Esophagus squamous epithelium (tissue), 5 donors: Measurements from ENCODE around the gene PRKCA. TPM values are rescaled to one million over a fixed set of nuclear protein-coding genes. Genes with fewer than 3 reads are reported as not detected.
"Not testable (repeated sequence)": the region's sequence is repeated elsewhere in the genome, so short reads cannot be mapped to it uniquely, and the experiment has no call there.

Experiments used
- DNase-seq: peaks from one replicate; lab custom pipeline; 2025; lab: John Stamatoyannopoulos, UW
- H3K27ac ChIP-seq, 4 donors: fragments of 200-600 bp; sonication (generic); one replicate each; pipeline ENCODE4 v1.5.1; 2016 to 2019; ENCODE audit warnings: mild to moderate bottlenecking in 1 of 4
- H3K27me3 ChIP-seq, 4 donors: fragments of 200-600 bp; sonication (generic); 1 replicate in 3 of 4; 2 replicates in 1 of 4; pipeline versions ENCODE4 v1.5.1 to v1.6.0; 2017 to 2021; ENCODE audit warnings: antibody characterized with exemption in 1 of 4
- H3K36me3 ChIP-seq, 3 donors: fragments of 200-600 bp; sonication (generic); one replicate each; pipeline ENCODE4 v1.5.1; 2016 to 2019
- H3K4me1 ChIP-seq, 3 donors: fragments of 200-600 bp; sonication (generic); one replicate each; pipeline ENCODE4 v1.5.1; 2017 to 2019
- H3K4me3 ChIP-seq, 4 donors: fragments of 200-600 bp; sonication (generic); 1 replicate in 3 of 4; 2 replicates in 1 of 4; pipeline ENCODE4 v1.5.1; 2016 to 2019; ENCODE audit warnings: mild to moderate bottlenecking in 2 of 4, moderate library complexity in 1 of 4
- H3K9me3 ChIP-seq, 3 donors: fragments of 200-600 bp; sonication (generic); one replicate each; pipeline ENCODE4 v1.5.1; 2016 to 2019
- POLR2A ChIP-seq, 4 donors: fragments of 450-650 bp; IDR thresholded peaks; one replicate each; pipeline ENCODE4 v1.6.1; 2017; ENCODE audit warnings: antibody characterized with exemption in 4 of 4, mild to moderate bottlenecking in 4 of 4, moderate library complexity in 3 of 4
- WGBS, 2 donors: methylation state at CpG; one replicate each; pipeline ENCODE4 v1.1.5; 2018; 5-methylcytosine and 5-hydroxymethylcytosine counted together
- intact Hi-C: fragments of 100-400 bp; cut with DNase I; formaldehyde crosslinking; loops from one replicate; pipeline ENCODE4 v1.15.0; 2022
- total RNA-seq, 4 donors: library from RNA; depleted of rRNA; stranded (reverse); fragments of >200 nt; gene quantifications; one replicate each; pipeline ENCODE4 v1.1.0, GENCODE V29; 2016
- TF ChIP-seq, protein P1 (sequence below), 6 experiments: fragments of 450-650 bp in 4 of 6; fragments of 200-600 bp in 2 of 6; sonication (generic) in 2 of 6; IDR thresholded peaks; one replicate each; pipeline ENCODE4 v1.5.1; 2016 to 2019; ENCODE audit warnings: antibody characterized with exemption in 6 of 6, mild to moderate bottlenecking in 4 of 6, moderate library complexity in 4 of 6
- donor health status: DM: yes; HTN: yes; CAD: no.

PRKCA gene
- total RNA-seq, 4 donors from 2014 or later = 2.4 to 9.2 (median 4.2) TPM

DNA sequence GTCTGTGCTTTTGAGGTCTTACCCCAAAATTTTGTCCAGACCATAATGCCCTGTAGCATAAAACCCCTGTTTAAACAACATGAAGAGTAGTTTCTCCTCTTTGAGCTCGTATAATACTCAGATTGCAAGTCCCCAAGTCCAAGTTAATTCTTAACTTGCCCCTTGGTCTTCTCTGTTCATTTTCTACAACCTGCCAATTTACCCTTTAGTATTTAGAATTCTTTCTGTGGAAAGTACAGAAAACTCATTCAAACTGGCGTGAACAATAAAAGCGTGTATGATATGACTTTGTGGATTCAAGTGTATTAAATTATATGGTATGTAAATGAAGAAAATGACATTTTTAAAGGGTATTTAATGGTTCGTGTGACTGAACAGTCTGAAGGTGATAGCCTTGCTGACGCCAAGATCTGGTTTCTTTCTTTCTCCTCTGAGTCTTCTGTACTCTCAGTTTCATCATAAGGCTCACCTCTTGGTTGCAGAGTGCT, 185.6 kb downstream of the PRKCA start:
- H3K27ac ChIP-seq = no peak overlapping the region
- no peak for TF ChIP-seq POLR2A (IDR thresholded peaks at IDR 0.05)
- TF ChIP-seq, protein P1, sequence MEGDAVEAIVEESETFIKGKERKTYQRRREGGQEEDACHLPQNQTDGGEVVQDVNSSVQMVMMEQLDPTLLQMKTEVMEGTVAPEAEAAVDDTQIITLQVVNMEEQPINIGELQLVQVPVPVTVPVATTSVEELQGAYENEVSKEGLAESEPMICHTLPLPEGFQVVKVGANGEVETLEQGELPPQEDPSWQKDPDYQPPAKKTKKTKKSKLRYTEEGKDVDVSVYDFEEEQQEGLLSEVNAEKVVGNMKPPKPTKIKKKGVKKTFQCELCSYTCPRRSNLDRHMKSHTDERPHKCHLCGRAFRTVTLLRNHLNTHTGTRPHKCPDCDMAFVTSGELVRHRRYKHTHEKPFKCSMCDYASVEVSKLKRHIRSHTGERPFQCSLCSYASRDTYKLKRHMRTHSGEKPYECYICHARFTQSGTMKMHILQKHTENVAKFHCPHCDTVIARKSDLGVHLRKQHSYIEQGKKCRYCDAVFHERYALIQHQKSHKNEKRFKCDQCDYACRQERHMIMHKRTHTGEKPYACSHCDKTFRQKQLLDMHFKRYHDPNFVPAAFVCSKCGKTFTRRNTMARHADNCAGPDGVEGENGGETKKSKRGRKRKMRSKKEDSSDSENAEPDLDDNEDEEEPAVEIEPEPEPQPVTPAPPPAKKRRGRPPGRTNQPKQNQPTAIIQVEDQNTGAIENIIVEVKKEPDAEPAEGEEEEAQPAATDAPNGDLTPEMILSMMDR (IDR thresholded peaks at IDR 0.05) = no peak
- DNase-seq = no peak
- WGBS, 2 donors = 84 to 86% methylated on average over 5 of the region's 5 CpGs
- no peaks in the 10 kb centered on the region for H3K36me3 ChIP-seq
- no peaks in the 10 kb centered on the region for H3K9me3 ChIP-seq
- intact Hi-C loops = no loop called here
- H3K27me3 ChIP-seq = no peaks in the 10 kb centered on the region
- H3K4me3 ChIP-seq = no peak overlapping the region
- no peaks in the 10 kb centered on the region for H3K4me1 ChIP-seq

DNA sequence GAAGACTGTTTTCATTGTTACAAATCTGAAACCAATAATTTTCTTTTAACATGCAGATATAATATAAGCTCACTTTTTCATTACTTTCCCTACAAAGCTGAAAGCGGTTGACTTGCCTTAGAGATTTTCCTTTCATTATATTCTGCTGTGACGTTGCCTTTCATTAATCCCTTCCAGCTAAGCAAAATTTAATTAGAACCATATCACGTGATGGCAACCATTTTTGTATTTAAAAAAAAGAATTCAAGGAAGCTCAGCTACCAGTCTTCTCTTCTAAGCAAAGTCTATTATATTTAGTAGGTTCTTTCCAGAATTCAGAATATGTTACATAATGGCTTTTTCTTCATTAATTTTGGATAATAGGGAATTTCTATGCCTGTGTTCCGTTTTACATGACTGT, 186.5 kb downstream of the PRKCA start:
- intact Hi-C loops = no loop called here
- no peak for DNase-seq
- 85 to 88% methylated on average over 4 of the region's 4 CpGs for WGBS, 2 donors
- no peaks in the 10 kb centered on the region for H3K27me3 ChIP-seq
- H3K4me3 ChIP-seq = no peak overlapping the region
- no peak overlapping the region for H3K27ac ChIP-seq
- no peaks in the 10 kb centered on the region for H3K36me3 ChIP-seq
- no peaks in the 10 kb centered on the region for H3K4me1 ChIP-seq
- no peak for TF ChIP-seq POLR2A (IDR thresholded peaks at IDR 0.05)
- TF ChIP-seq, protein P1 (IDR thresholded peaks at IDR 0.05) = no peak
- H3K9me3 ChIP-seq = no peaks in the 10 kb centered on the region

DNA sequence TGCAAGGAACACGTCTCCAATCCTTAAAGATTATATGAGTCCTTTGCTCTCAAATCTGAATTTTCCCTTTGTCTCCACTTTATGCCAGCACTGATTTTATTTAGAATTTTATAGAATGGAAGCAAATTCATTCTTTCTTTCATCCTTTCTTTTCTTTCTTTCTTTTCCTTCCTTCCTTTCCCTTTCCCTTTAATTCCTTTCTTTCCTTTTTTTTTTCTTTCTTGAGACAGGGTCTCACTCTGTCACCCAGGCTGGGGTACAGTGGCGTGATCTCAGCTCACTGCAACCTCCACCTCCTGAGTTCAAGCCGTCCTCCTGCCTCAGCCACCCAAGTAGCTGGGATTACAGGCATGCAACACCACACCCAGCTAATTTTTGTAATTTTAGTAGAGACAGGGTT, 187.2 kb downstream of the PRKCA start:
- intact Hi-C loops, H3K4me3 ChIP-seq, H3K9me3 ChIP-seq, H3K27me3 ChIP-seq, H3K27ac ChIP-seq, H3K4me1 ChIP-seq, H3K36me3 ChIP-seq, DNase-seq: not testable (repeated sequence)
- WGBS, 2 donors = 89 to 95% methylated on average over 3 of the region's 3 CpGs

DNA sequence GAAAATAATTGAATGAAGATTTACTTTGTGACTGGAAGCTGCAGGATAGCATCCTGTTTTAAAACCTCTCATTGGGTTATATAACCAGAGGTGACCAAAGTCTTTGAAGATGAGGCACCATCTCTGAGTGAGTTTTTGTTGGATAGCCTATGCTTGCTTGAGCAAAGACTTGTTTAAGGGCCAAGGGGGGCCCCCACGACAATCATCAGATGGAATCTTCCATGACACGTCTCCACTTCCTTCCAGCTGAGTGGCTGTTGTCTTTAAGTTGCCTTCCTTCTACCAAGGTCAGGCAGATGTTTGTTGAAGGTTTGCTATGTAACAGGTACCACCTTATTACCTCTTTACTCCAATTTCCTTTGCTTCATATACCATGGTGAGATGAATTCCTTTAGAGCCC, 188.8 kb downstream of the PRKCA start:
- Histone ChIP-seq H3K27me3 (no peaks in the 10 kb centered on the region), H3K9me3 (no peaks in the 10 kb centered on the region), H3K36me3 (no peaks in the 10 kb centered on the region), H3K4me1 (no peaks in the 10 kb centered on the region), H3K27ac (no peak overlapping the region), H3K4me3 (no peak overlapping the region)
- TF ChIP-seq POLR2A (IDR thresholded peaks at IDR 0.05) = no peak
- intact Hi-C loops = no loop called here
- no peak for DNase-seq
- WGBS, 2 donors = 63 to 81% methylated on average over 2 of the region's 2 CpGs

DNA sequence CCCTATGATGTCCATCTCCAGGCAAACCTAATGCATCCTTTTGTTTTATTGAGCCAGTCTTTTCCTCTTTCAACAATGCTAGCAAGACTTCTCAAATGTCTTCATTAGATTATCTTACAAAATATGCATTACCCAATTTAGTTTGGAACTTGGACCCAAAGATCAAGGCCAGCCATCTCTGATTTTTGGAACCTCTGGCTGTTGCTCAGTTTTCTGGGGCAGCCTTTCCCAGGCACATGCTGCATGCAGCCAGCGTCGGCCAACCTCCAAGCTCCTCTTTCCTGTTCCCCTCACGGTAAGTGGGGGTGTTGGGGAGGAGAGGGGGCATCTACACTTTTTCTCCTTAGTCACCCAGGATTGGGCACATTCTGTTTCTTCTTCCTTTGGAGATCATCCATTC, 189.3 kb downstream of the PRKCA start:
- Histone ChIP-seq H3K9me3 (no peaks in the 10 kb centered on the region), H3K36me3 (no peaks in the 10 kb centered on the region), H3K27me3 (no peaks in the 10 kb centered on the region), H3K4me3 (no peak overlapping the region), H3K27ac (no peak overlapping the region), H3K4me1 (no peaks in the 10 kb centered on the region)
- intact Hi-C loops = no loop called here
- DNase-seq = no peak
- no peak for TF ChIP-seq POLR2A (IDR thresholded peaks at IDR 0.05)
- TF ChIP-seq, protein P1 (IDR thresholded peaks at IDR 0.05) = no peak
- WGBS, 2 donors = 86 to 100% methylated on average over 2 to 3 of the region's 3 CpGs

DNA sequence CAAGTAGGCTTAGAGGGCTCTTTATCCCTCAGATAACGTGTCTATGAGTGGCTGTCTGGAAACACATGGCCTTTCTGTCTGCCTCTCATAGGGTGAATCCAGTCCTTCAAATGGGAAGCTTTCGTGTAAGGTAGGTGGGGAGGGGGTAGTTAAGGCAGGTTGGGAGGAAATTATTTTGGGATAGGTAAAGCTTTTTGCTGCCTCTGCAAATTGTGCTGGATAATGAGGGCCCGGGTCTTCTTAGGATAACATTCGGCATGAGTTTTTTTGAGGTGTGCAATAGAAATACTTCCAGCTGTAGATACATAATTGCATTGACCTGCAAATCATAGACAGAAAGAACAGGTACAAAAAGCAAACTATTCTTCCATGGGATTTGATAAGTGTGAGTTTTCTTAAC, 189.7 kb downstream of the PRKCA start:
- intact Hi-C loops = no loop called here
- H3K9me3 ChIP-seq = no peaks in the 10 kb centered on the region
- no peak for TF ChIP-seq POLR2A (IDR thresholded peaks at IDR 0.05)
- TF ChIP-seq, protein P1 (IDR thresholded peaks at IDR 0.05) = no peak
- no peaks in the 10 kb centered on the region for H3K4me1 ChIP-seq
- H3K27ac ChIP-seq = no peak overlapping the region
- no peaks in the 10 kb centered on the region for H3K36me3 ChIP-seq
- H3K27me3 ChIP-seq = no peaks in the 10 kb centered on the region
- WGBS, 2 donors = 90 to 91% methylated on average over 4 of the region's 4 CpGs
- DNase-seq = no peak
- no peak overlapping the region for H3K4me3 ChIP-seq
